MCF 10A (cell line): ENCODE data around the gene HSPA2. TPM values are rescaled to one million over a fixed set of nuclear protein-coding genes. Genes with fewer than 3 reads are reported as not detected.

Experiments
- BruUV-seq: library from RNA; stranded (reverse); fragments of 400-500 nt; replicated peaks from 2 replicates; lab custom pipeline; 2021; lab: Mats Ljungman, UMichigan
- CTCF ChIA-PET: fragments of 300-600 bp; sonication (Branson Sonifier 250); formaldehyde crosslinking; extraction: SDS; loops from one replicate; lab custom pipeline; 2021; ENCODE audit warnings: antibody characterized with exemption, inconsistent platforms; lab: Yijun Ruan, JAX
- POLR2A ChIA-PET: fragments of 300-600, 350-650 bp; sonication (Branson Sonifier 250); formaldehyde crosslinking; extraction: SDS; loops from one replicate; lab custom pipeline; 2020; ENCODE audit warnings: antibody characterized with exemption, inconsistent platforms; lab: Yijun Ruan, JAX
- DNase-seq: peaks from one replicate; pipeline ENCODE4 v3.0.0-alpha.2; 2018; ENCODE audit not compliant: unreplicated experiment
- H3K27ac Mint-ChIP-seq: one replicate; pipeline ENCODE4 v1.8.0; 2022; ENCODE audit warnings: mild to moderate bottlenecking, low read depth, mixed read lengths; ENCODE audit not compliant: unreplicated experiment
- H3K27me3 Mint-ChIP-seq: one replicate; pipeline ENCODE4 v1.8.0; 2022; ENCODE audit warnings: mixed read lengths; ENCODE audit not compliant: insufficient read depth, unreplicated experiment
- H3K36me3 Mint-ChIP-seq: one replicate; pipeline ENCODE4 v1.8.0; 2022; ENCODE audit warnings: mild to moderate bottlenecking, moderate library complexity, mixed read lengths; ENCODE audit not compliant: insufficient read depth, unreplicated experiment
- H3K4me1 Mint-ChIP-seq: one replicate; pipeline ENCODE4 v1.8.0; 2022; ENCODE audit warnings: mixed read lengths; ENCODE audit not compliant: insufficient read depth, unreplicated experiment
- H3K4me3 Mint-ChIP-seq: one replicate; pipeline ENCODE4 v1.8.0; 2022; ENCODE audit warnings: mild to moderate bottlenecking, moderate library complexity, mixed read lengths; ENCODE audit not compliant: unreplicated experiment
- H3K9me3 Mint-ChIP-seq: one replicate; pipeline ENCODE4 v1.8.0; 2022; ENCODE audit warnings: mixed read lengths; ENCODE audit not compliant: unreplicated experiment
- CTCF ChIP-seq: fragments of 200-600 bp; IDR thresholded peaks from one replicate; pipeline ENCODE4 v1.8.0; 2022; ENCODE audit warnings: antibody characterized with exemption, mild to moderate bottlenecking; ENCODE audit not compliant: unreplicated experiment
- intact Hi-C: fragments of 100-400 bp; cut with micrococcal nuclease; formaldehyde crosslinking; loops from 2 replicates; pipeline ENCODE4 v1.14.1; 2022
- total RNA-seq: library from RNA; stranded (reverse); gene quantifications from 2 replicates; pipeline ENCODE4 v1.2.3, GENCODE V29; 2022

Gene HSPA2
- total RNA-seq, 1 experiment from 2014 or later, result 0.51 TPM

- BruUV-seq, result no TSS peak
- no peak for TF ChIP-seq CTCF
- Mint-ChIP-seq H3K4me1 (no peaks in the 10 kb centered on the region), H3K9me3 (no peaks in the 10 kb centered on the region), H3K27me3 (no peaks in the 10 kb centered on the region), H3K27ac (no peak overlapping the region), H3K4me3 (no peak overlapping the region), H3K36me3 (no peaks in the 10 kb centered on the region)
- DNase-seq, result no peak
- POLR2A ChIA-PET, result no interaction called here
- intact Hi-C loops, result no loop called here
- CTCF ChIA-PET, result interaction anchor here (0.9 kb wide), 1 partner anchor 12 kb away, joined by 3 read pairs; no protein-coding TSS in a partner anchor
These were observed 39.9 kb downstream of the HSPA2 start for GRCh38 chr14:64580467-64580866.

GRCh38 chr14:64581363-64581762 is 40.8 kb downstream of the HSPA2 start:
- no TSS peak for BruUV-seq
- Mint-ChIP-seq H3K36me3 (no peaks in the 10 kb centered on the region), H3K27me3 (no peaks in the 10 kb centered on the region), H3K4me3 (no peak overlapping the region), H3K4me1 (no peaks in the 10 kb centered on the region), H3K27ac (peak overlapping the region; percentile 24), H3K9me3 (no peaks in the 10 kb centered on the region)
- TF ChIP-seq CTCF, result no peak
- DNase-seq, result no peak
- ChIA-PET CTCF (no interaction called here), POLR2A (no interaction called here)
- intact Hi-C loops, result no loop called here

- H3K4me1 Mint-ChIP-seq, result no peaks in the 10 kb centered on the region
- no peak overlapping the region for H3K4me3 Mint-ChIP-seq
- ChIA-PET CTCF (no interaction called here), POLR2A (no interaction called here)
- BruUV-seq, result no TSS peak
- H3K9me3 Mint-ChIP-seq, result no peaks in the 10 kb centered on the region
- no peaks in the 10 kb centered on the region for H3K27me3 Mint-ChIP-seq
- H3K36me3 Mint-ChIP-seq, result no peaks in the 10 kb centered on the region
- DNase-seq, result no peak
- TF ChIP-seq CTCF, result no peak
- intact Hi-C loops, result no loop called here
- H3K27ac Mint-ChIP-seq, result no peak overlapping the region
These were observed 41.3 kb downstream of the HSPA2 start for GRCh38 chr14:64581817-64582216.

GRCh38 chr14:64584190-64584589 is 43.6 kb downstream of the HSPA2 start:
- no TSS peak for BruUV-seq
- H3K4me3 Mint-ChIP-seq, result no peak overlapping the region
- POLR2A ChIA-PET, result interaction anchor here (0.8 to 0.9 kb wide), 3 partner anchors 15 to 73 kb away, joined by 3 read pairs; no protein-coding TSS in a partner anchor
- H3K27ac Mint-ChIP-seq, result no peak overlapping the region
- no peaks in the 10 kb centered on the region for H3K9me3 Mint-ChIP-seq
- intact Hi-C loops, result no loop called here
- DNase-seq, result no peak
- TF ChIP-seq CTCF, result no peak
- H3K4me1 Mint-ChIP-seq, result no peaks in the 10 kb centered on the region
- H3K36me3 Mint-ChIP-seq, result no peaks in the 10 kb centered on the region
- CTCF ChIA-PET, result interaction anchor here (0.5 to 1.5 kb wide), 2 partner anchors 53 to 273 kb away, joined by 3 read pairs; no protein-coding TSS in a partner anchor
- no peaks in the 10 kb centered on the region for H3K27me3 Mint-ChIP-seq
